NCI-H2107 (cell line): Measurements from ENCODE around the gene DYNC2H1.

Source experiments
- DNase-seq: peaks from one replicate; lab custom pipeline; 2025; lab: John Stamatoyannopoulos, UW

The DYNC2H1 gene, protein sequence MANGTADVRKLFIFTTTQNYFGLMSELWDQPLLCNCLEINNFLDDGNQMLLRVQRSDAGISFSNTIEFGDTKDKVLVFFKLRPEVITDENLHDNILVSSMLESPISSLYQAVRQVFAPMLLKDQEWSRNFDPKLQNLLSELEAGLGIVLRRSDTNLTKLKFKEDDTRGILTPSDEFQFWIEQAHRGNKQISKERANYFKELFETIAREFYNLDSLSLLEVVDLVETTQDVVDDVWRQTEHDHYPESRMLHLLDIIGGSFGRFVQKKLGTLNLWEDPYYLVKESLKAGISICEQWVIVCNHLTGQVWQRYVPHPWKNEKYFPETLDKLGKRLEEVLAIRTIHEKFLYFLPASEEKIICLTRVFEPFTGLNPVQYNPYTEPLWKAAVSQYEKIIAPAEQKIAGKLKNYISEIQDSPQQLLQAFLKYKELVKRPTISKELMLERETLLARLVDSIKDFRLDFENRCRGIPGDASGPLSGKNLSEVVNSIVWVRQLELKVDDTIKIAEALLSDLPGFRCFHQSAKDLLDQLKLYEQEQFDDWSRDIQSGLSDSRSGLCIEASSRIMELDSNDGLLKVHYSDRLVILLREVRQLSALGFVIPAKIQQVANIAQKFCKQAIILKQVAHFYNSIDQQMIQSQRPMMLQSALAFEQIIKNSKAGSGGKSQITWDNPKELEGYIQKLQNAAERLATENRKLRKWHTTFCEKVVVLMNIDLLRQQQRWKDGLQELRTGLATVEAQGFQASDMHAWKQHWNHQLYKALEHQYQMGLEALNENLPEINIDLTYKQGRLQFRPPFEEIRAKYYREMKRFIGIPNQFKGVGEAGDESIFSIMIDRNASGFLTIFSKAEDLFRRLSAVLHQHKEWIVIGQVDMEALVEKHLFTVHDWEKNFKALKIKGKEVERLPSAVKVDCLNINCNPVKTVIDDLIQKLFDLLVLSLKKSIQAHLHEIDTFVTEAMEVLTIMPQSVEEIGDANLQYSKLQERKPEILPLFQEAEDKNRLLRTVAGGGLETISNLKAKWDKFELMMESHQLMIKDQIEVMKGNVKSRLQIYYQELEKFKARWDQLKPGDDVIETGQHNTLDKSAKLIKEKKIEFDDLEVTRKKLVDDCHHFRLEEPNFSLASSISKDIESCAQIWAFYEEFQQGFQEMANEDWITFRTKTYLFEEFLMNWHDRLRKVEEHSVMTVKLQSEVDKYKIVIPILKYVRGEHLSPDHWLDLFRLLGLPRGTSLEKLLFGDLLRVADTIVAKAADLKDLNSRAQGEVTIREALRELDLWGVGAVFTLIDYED (N-terminal part only)

DNA sequence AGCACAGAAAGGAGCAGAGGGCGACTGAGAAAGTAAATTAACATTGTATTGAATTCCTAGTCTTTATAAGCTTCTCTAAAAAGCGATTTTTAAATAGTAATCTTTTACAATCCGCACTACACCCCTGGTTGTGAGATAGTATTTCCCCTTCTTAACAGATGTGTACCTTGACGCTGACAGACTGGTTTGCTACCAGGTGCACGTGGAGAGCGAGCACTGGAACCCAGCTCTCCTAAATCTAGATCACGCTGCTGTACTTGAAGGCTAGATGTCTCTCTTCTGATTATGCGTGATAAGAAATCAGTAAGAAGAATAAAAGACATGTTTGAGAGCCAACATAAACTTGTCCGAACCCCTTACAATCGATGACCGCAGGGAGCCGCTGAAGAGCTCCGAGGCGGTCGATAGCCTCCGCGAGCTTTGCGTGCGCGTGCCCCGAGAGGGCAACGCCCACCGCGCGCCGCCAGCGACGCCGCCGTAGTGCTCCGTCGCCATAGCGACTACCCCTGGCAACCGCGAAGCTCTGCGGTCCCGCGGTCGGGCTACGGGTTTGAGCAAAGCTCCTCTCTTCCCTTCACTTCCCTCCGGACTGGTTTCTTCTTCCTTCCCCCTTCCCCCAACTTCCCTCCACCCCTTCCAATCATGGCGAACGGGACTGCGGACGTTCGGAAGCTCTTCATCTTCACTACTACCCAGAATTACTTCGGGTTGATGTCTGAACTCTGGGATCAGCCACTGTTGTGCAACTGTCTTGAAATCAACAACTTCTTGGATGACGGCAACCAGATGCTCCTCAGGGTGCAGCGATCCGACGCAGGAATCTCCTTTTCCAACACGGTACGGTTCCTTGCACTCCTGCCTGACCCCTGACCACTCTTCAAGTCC is at the start of gene DYNC2H1:
TSS of gene DYNC2H1 (plus strand) at position 494 of the 885 bp plus-strand sequence. CDS start at position 643, 149 bp downstream.
- peak; percentile 78 for DNase-seq

- DNase-seq, result no peak
Measured at GRCh38 chr11:103061656-103062055, 47.6 kb upstream of the DYNC2H1 start.

DNA sequence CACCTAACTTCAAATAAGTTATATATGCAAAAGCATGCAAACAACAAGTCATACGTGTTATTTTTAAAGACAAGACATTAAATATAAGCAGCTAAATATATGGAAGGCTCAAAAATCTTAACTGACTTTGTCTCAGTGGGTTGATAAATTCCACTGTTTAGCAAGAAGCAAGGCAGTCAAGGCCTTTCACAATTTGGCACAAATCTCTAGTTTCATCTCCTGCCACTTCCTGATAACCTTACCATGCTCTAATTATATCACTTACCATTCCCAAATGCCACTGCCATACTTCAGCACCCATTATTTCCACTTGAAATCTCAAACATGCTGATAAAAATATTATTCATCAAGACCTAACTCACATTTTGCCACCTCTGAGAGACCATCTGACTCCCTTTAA is 42.1 kb upstream of the DYNC2H1 start:
- DNase-seq, result no peak

DNA sequence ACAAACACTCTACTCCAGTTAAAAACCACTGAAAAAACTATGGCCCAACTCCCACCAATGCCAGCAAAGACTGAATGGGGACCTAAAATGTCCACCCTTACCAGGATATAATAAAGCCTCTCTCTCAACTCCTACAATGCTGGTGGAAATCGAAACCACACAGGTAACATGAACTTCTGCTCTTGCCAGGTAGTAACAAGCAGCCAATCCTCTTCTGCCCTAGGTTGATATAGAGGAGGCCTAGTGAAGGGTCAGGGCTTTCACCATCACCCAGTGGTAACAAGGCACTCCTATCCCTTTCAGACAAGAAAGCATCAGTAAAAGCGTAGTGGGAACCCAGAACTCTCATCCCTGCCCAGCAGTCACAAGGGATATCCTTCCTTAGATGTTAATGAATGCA is 39.9 kb upstream of the DYNC2H1 start:
- DNase-seq, result no peak

DNA sequence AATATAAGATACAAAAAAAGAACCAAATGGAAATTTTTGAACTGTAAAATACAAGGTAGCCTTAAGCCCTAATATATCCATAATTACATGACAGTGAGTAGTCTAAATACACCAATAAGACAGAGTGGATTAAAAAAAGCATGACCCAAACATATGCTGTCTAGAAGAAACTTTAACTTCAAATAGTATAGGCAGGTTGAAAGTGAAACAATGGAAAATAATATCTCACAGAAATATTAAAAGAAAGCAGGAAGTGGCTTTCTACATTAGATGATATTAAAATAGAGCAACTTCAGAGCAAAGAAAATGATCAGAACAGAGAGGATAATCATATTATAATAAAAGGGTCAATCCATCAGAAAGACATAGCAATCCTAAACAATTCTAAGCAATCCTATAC is 39.1 kb upstream of the DYNC2H1 start:
- no peak for DNase-seq

DNA sequence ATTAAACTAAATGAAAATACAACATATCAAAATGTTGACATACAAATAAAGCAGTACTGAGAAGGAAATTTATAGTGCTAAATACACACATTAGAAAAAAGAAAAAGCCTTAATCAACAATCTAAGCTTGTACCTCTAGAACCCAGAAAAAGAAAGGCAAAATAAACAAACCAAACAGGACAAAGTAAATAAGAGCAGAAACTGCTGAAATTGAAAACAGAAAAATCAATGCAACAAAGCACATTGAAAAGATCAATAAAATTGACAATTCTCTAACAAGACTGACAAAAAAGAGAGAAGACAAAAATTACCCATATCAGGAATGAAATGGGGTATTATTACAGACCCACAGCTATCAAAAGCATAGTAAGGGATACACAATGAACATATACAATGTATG is 38.2 kb upstream of the DYNC2H1 start:
- no peak for DNase-seq

DNA sequence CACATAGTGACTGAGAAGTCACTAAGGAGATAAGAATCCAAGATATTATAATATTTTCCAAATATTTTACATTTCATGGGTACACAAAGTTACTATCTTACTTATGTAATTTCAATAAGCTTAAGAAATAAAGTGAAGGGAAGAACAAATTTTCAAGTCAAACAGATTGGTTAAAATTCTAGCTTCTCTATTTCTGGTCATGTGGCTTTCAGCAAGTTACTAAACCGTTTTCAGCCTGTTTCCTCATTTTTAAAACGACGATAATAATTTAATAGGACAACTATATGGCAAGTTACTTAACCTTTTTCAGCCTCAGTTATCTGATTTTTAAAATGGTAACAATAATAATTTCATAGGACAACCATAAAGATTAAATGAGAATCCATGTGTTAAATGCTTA is 32.9 kb upstream of the DYNC2H1 start:
- DNase-seq, result no peak

GRCh38 chr11:103077554-103077953 is 31.7 kb upstream of the DYNC2H1 start:
- DNase-seq, result no peak

DNA sequence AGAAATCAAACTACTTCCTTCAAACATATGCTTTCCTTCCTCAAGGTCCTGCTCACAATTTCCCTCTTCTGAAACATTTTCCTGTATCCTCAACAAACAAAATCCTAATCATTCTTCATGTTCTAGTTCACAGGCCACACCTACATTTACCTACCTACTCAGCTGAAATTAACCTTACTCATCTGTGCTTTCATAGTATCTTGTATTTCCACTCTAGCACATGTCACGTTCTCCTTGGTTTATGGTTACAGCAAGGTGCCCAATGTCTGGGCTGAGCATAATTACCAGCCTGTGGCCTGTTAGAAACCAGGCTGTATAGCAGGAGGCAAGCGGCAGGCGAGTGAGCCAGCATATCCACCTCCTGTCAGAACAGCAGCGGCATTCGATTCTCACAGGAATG is 30.5 kb upstream of the DYNC2H1 start:
- no peak for DNase-seq

- DNase-seq, result no peak
Measured at GRCh38 chr11:103079833-103080232, 29.4 kb upstream of the DYNC2H1 start.

DNA sequence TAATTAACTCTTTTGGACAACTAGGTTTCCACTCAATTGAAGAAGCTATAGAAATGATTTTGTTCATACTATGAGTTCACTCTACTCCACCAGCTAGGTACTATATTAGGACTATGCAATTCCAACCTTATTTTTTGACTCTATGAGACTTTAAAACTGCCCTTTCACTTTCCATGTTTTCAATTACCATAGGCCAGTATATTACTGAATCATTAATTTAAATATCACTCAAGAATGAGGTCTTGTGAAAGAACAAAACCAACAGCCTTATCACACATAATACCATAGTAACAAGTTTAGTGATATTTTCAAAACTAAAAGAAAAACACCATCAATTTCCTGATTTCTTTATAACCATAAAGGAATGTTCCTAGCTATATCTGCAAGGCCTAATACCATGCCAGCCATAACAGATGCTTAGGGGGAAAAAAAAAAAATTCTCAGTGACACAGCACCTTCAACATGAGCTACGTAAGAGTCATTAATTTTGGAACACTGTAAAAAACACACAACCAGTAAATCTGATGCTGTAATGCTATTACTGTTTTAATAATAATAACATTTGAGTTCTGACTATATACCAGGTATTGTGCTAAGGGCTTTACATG is 23.4 kb upstream of the DYNC2H1 start:
- no peak for DNase-seq

GRCh38 chr11:103086461-103086860 is 22.8 kb upstream of the DYNC2H1 start:
- DNase-seq, result no peak

GRCh38 chr11:103091064-103091800 is 18.0 kb upstream of the DYNC2H1 start:
- DNase-seq, result no peak

DNA sequence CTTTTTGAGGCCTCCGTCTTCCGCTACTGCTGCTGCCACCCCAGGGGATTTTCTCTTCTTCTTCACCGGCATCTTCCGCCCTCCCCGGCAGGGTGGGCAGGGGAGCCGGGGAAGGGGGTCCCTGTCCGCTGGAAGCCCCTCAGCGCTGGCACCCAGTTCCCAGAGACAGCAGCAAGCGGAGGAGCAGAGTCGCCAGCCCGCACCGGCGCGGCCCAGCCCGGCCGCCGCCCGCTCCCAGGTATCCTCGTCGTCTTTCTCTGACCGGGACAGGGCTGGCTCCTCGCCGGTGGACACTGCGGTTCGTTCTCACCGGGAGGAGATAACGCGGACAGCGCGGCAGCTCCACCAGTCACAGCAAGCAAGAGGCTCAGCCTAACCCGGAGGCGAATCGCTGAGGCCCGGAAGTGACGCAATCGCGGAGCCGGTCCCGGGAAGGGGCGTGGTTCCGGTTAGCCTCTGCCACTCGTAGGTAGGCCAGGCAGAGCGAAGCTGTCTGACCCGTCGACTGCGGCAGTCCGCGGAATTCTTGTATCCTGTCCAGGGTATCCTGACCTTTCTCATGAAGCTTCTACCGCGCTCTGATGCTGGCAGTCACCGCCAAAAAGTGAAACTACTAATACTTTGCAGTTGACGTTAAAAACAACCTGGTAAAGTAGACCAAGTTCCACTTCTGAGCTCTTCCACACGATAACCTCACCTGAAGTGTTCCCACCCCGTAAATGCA is 17.3 kb upstream of the DYNC2H1 start, which contains the start of gene DCUN1D5:
TSS of gene DCUN1D5 (minus strand) at position 360 of the 724 bp plus-strand sequence. CDS start at position 72, 288 bp downstream.
- peak; percentile 80 for DNase-seq

DNA sequence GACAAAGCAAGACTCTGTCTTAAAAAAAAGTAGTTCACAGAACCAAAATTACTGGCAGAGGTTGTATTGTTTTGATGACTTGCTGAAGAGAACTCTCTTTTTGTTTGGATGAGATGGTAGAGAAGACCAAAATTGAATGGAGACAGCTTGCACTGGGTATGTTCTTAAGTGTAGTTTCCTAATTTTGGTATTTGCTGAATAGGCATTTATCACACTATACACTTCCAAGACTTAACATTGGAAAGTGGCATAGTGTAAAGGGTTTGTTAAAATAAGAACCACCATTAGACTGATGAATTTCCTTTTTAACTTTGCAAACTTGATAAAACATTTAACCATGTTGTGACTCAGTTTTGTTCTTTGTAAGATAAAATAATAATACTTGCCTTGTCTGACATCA is 11.9 kb upstream of the DYNC2H1 start:
- no peak for DNase-seq

GRCh38 chr11:103109818-103110388 is 677 bp downstream of the DYNC2H1 start:
- DNase-seq, result no peak

- DNase-seq, result no peak
Measured at GRCh38 chr11:103110391-103110790, 1.2 kb downstream of the DYNC2H1 start.

GRCh38 chr11:103111400-103111799 is 2.2 kb downstream of the DYNC2H1 start:
- no peak for DNase-seq

- no peak for DNase-seq
Measured at GRCh38 chr11:103112364-103112763, 3.1 kb downstream of the DYNC2H1 start.
